ENCODE measurements around the gene LGR6.

GRCh38 chr1:202289009-202289408 is 95.4 kb downstream of the LGR6 start:
- no peak for TF ChIP-seq CTCF (IDR thresholded peaks at IDR 0.05)
- TF ChIP-seq POLR2A (IDR thresholded peaks at IDR 0.05), result no peak
